Measurements from ENCODE around the gene MAP1B. TPM values are rescaled to one million over a fixed set of nuclear protein-coding genes. Genes with fewer than 3 reads are reported as not detected.

The MAP1B gene
- total RNA-seq, 1 donor from 2014 or later, result 61.0 TPM

- Mint-ChIP-seq H3K4me3 (no peak overlapping the region), H3K27me3 (ENCODE audit: low read depth) (no peaks in the 10 kb centered on the region), H3K27ac (peak overlapping the region; percentile 32), H3K36me3 (peaks cover 18% of the 10 kb centered on the region), H3K4me1 (peaks cover 23% of the 10 kb centered on the region), H3K9me3 (no peaks in the 10 kb centered on the region)
- no peak for DNase-seq (ENCODE audit: low spot score in 2 of 2, unreplicated experiment in 2 of 2)
- no peak for TF ChIP-seq CTCF (IDR thresholded peaks at IDR 0.05; ENCODE audit: unreplicated experiment)
These were observed 125.6 kb downstream of the MAP1B start for GRCh38 chr5:72232838-72233237.

DNA sequence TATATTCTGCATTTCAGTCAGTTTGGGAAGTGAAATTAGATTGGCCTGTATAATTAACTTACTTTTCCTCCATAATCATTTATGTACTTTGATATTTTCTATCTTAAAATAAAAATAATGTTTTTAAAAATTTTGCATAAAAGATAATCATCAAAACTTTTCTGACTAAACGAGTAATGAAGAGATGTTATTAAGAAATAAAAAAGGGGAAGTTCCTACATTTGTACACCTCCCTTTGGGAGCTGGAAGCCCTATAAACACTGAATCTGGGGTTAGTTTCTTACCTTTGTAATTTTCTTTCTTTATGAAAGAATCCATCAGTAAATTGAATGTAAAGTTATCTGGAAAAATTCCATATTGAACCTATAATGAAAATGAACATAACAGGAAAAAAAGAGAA is 126.6 kb downstream of the MAP1B start:
- Mint-ChIP-seq H3K4me1 (peaks cover 28% of the 10 kb centered on the region), H3K9me3 (no peaks in the 10 kb centered on the region)

DNA sequence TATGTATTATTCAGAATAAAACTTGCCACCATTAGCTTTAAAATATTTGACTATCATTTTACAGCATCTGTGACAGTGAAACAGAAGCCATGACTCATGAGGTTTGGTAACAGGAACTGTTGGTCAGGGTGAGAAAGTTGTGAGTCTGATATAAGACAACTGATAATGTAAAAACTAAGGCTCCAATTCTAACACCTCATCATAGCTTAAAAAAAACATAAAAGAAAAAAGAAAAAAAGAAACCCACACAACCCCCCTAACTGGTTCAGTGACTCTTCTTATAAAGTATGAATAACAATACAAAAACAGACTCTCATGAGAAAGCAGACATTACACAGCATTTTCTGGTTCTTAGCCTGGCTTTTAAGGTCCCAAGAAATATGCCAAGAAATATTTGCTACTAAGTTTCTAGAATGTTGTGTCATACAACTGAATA is 127.0 kb downstream of the MAP1B start:
- H3K27ac Mint-ChIP-seq, result no peak overlapping the region
- H3K9me3 Mint-ChIP-seq, result no peaks in the 10 kb centered on the region
- TF ChIP-seq CTCF (IDR thresholded peaks at IDR 0.05; ENCODE audit: unreplicated experiment), result no peak
- no peaks in the 10 kb centered on the region for H3K27me3 Mint-ChIP-seq (ENCODE audit: low read depth)
- peaks cover 28% of the 10 kb centered on the region for H3K4me1 Mint-ChIP-seq
- H3K4me3 Mint-ChIP-seq, result no peak overlapping the region
- no peak for DNase-seq (ENCODE audit: low spot score in 2 of 2, unreplicated experiment in 2 of 2)
- H3K36me3 Mint-ChIP-seq, result peaks cover 18% of the 10 kb centered on the region

More for the DNA sequence above, 126.6 kb downstream of the MAP1B start:
- no peak for TF ChIP-seq CTCF (IDR thresholded peaks at IDR 0.05; ENCODE audit: unreplicated experiment)
- Mint-ChIP-seq H3K27ac (no peak overlapping the region), H3K36me3 (peaks cover 18% of the 10 kb centered on the region), H3K4me3 (no peak overlapping the region), H3K27me3 (ENCODE audit: low read depth) (no peaks in the 10 kb centered on the region)
- no peak for DNase-seq (ENCODE audit: low spot score in 2 of 2, unreplicated experiment in 2 of 2)

DNA sequence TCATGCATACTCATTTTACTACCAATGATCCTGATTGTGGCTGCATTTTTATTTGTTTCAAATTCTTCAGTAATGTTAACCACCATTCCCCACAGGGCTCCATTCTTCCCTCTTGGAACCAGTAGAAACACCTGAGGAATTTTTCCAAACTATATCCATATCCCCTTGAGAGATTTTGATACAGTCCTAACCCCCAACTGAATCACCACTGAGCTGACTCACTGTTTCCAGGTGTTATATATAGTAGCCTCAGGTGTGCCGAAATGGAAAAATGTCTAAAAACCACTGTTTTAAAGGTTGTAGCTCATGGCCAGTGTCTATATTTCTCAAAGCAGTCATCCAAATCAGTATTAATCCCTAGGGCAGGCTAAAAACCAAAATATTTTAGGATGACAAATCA is 127.6 kb downstream of the MAP1B start:
- no peak for DNase-seq (ENCODE audit: low spot score in 2 of 2, unreplicated experiment in 2 of 2)
- peaks cover 28% of the 10 kb centered on the region for H3K4me1 Mint-ChIP-seq
- H3K9me3 Mint-ChIP-seq, result no peaks in the 10 kb centered on the region
- TF ChIP-seq CTCF (IDR thresholded peaks at IDR 0.05; ENCODE audit: unreplicated experiment), result no peak
- no peak overlapping the region for H3K4me3 Mint-ChIP-seq
- H3K27me3 Mint-ChIP-seq (ENCODE audit: low read depth), result no peaks in the 10 kb centered on the region
- no peak overlapping the region for H3K27ac Mint-ChIP-seq
- peaks cover 18% of the 10 kb centered on the region for H3K36me3 Mint-ChIP-seq

DNA sequence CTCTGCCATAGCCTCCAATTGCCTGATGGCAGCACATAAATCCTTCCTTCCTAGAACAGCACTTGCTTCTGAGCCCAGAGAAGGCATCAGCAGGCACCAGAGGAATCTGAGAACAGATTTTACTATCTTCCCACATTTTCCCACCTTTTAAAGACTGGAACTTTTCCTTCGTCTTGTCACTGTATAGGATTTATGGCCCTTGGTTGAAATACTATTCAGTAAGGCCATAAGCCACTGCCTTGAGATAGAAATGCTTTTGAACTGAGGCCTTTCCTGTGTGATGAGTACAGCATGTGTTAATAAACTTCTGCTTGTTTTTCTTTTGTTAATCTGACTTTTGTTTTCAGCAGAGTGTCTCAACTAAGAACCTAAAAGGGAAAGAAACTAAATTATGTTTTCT is 128.4 kb downstream of the MAP1B start:
- H3K4me1 Mint-ChIP-seq, result peaks cover 28% of the 10 kb centered on the region
- no peak for TF ChIP-seq CTCF (IDR thresholded peaks at IDR 0.05; ENCODE audit: unreplicated experiment)
- peaks cover 13% of the 10 kb centered on the region for H3K36me3 Mint-ChIP-seq
- no peak overlapping the region for H3K27ac Mint-ChIP-seq
- no peaks in the 10 kb centered on the region for H3K27me3 Mint-ChIP-seq (ENCODE audit: low read depth)
- no peaks in the 10 kb centered on the region for H3K9me3 Mint-ChIP-seq
- H3K4me3 Mint-ChIP-seq, result no peak overlapping the region
- DNase-seq (ENCODE audit: low spot score in 2 of 2, unreplicated experiment in 2 of 2), result no peak

DNA sequence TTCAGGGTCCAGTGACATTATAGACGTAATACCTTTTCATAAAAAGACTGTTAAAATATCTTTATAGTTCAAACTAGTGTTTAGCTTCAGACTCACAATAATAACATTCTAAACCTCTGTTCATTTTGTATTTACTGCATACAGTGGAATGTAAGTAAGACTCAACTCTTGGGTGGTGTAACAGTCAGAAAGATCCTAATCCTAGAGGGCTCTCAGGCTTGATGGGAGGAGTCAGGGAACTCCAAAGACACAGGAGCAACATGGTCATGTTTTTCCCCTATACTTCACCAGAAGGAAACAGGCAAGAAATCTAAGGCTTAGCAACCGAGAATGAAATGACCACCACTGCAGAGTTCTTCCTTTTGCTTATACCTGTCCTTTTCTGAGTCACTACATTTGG is 130.1 kb downstream of the MAP1B start:
- H3K36me3 Mint-ChIP-seq, result peaks cover 8% of the 10 kb centered on the region
- no peak overlapping the region for H3K27ac Mint-ChIP-seq
- H3K9me3 Mint-ChIP-seq, result no peaks in the 10 kb centered on the region
- DNase-seq (ENCODE audit: low spot score in 2 of 2, unreplicated experiment in 2 of 2), result no peak
- H3K4me1 Mint-ChIP-seq, result peaks cover 23% of the 10 kb centered on the region
- no peak for TF ChIP-seq CTCF (IDR thresholded peaks at IDR 0.05; ENCODE audit: unreplicated experiment)
- no peak overlapping the region for H3K4me3 Mint-ChIP-seq
- H3K27me3 Mint-ChIP-seq (ENCODE audit: low read depth), result no peaks in the 10 kb centered on the region
